A673 (cell line): ENCODE data around the gene NLK.
"Not testable (repeated sequence)": the region's sequence is repeated elsewhere in the genome, so short reads cannot be mapped to it uniquely, and the experiment has no call there.

Experiments used
- CTCF ChIP-seq: fragments of 300-800, 200-600 bp; sonication (generic); conservative IDR thresholded peaks from 2 replicates; pipeline ENCODE4 v1.5.1; 2017; ENCODE audit warnings: low read depth, mild to moderate bottlenecking, antibody characterized with exemption, low read length, moderate library complexity, mixed read lengths
- EZH2 ChIP-seq: fragments of 200-600 bp; sonication (generic); IDR thresholded peaks from 2 replicates; pipeline ENCODE4 v1.6.1; 2017; ENCODE audit warnings: borderline replicate concordance, low read depth, mild to moderate bottlenecking, mixed read lengths, antibody characterized with exemption, low read length; ENCODE audit not compliant: poor library complexity, severe bottlenecking

DNA sequence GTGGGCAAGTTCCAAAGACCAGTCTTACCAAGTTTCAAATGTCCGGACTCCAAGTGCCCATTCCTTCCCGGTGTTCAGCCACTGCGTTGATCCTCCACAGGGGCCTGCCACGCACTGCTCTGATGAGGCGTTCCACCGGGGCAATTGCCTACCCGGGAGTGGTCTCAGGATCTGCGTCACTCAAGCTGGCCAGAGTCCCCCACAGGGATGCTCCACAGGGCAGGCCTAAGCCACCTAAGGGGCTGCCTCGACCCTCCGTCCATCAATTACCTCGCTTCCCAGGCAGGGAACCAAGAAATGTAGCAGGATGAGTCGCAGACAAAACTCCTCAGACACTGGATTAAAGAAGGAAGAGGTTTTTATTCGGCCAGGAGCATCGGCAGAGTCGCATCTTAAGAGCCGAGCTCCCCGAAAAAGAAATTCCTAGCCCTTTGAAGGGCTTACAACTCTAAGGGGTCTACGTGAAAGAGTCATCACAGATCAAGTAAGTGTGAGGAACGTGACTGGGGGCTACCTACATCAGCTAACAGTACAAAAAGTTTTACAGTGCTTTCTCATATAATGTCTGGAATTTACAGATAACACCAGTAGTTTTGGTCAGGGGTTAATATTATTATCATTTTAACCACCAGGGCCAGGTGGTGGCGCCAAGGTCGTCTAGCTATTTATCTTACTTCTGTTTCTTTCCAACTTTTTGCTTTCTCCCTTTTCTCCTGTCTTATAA is 196.2 kb downstream of the NLK start:
- TF ChIP-seq CTCF, EZH2: not testable (repeated sequence)
